Trophoblast cell (in vitro differentiated cells and primary cell): ENCODE data around the gene CUBN.

ENCODE experiments used
- DNase-seq, 2 donors: peaks; one replicate each; pipeline ENCODE4 v3.0.0-alpha.2; 2016
- H2AFZ ChIP-seq: 2 replicates; pipeline ENCODE4 v1.6.1; 2013; ENCODE audit warnings: low read length, moderate library complexity, mild to moderate bottlenecking; ENCODE audit not compliant: insufficient read depth, poor library complexity
- H2AK5ac ChIP-seq: 2 replicates; pipeline ENCODE4 v1.6.1; 2013; ENCODE audit warnings: mild to moderate bottlenecking, low read length
- H2BK120ac ChIP-seq: 2 replicates; pipeline ENCODE4 v1.6.1; 2013; ENCODE audit warnings: low read length, mild to moderate bottlenecking, moderate library complexity; ENCODE audit not compliant: insufficient read depth, poor library complexity
- H2BK12ac ChIP-seq: 2 replicates; pipeline ENCODE4 v1.6.1; 2013; ENCODE audit warnings: mild to moderate bottlenecking, low read length, moderate library complexity
- H2BK5ac ChIP-seq: 2 replicates; pipeline ENCODE4 v1.6.1; 2013; ENCODE audit warnings: low read length, low read depth, moderate library complexity, mild to moderate bottlenecking; ENCODE audit not compliant: poor library complexity
- H3K14ac ChIP-seq: 2 replicates; pipeline ENCODE4 v1.6.1; 2013; ENCODE audit warnings: mild to moderate bottlenecking, low read length
- H3K18ac ChIP-seq: 2 replicates; pipeline ENCODE4 v1.6.1; 2013; ENCODE audit warnings: mild to moderate bottlenecking, low read length
- H3K23ac ChIP-seq: 2 replicates; pipeline ENCODE4 v1.6.1; 2013; ENCODE audit warnings: low read length
- H3K27ac ChIP-seq: 2 replicates; pipeline ENCODE4 v1.5.1; 2013; ENCODE audit warnings: low read depth, mild to moderate bottlenecking, inconsistent platforms, low read length, moderate library complexity
- H3K27me3 ChIP-seq: 2 replicates; pipeline ENCODE4 v1.6.1; 2013; ENCODE audit warnings: inconsistent platforms, mild to moderate bottlenecking, low read length, moderate library complexity; ENCODE audit not compliant: insufficient read depth
- H3K36me3 ChIP-seq, 2 experiments: 1 replicate in 1 of 2; 2 replicates in 1 of 2; pipeline ENCODE4 v1.6.1; 2013; ENCODE audit warnings: low read length in 2 of 2, mild to moderate bottlenecking in 2 of 2, moderate library complexity in 1 of 2; ENCODE audit not compliant: insufficient read depth in 2 of 2, control insufficient read depth in 1 of 2
- H3K4ac ChIP-seq: 2 replicates; pipeline ENCODE4 v1.6.1; 2013; ENCODE audit warnings: low read depth, mild to moderate bottlenecking, low read length, moderate library complexity
- H3K4me1 ChIP-seq, 2 experiments: 1 replicate in 1 of 2; 2 replicates in 1 of 2; pipeline ENCODE4 v1.6.1; 2013; ENCODE audit warnings: low read length in 2 of 2, mild to moderate bottlenecking in 2 of 2, moderate library complexity in 1 of 2; ENCODE audit not compliant: insufficient read depth in 2 of 2, control insufficient read depth in 1 of 2
- H3K4me2 ChIP-seq: 2 replicates; pipeline ENCODE4 v1.6.1; 2013; ENCODE audit warnings: inconsistent platforms, mild to moderate bottlenecking, low read length, moderate library complexity
- H3K4me3 ChIP-seq: 2 replicates; pipeline ENCODE4 v1.5.1; 2013; ENCODE audit warnings: mild to moderate bottlenecking, low read depth, low read length, inconsistent platforms
- H3K79me1 ChIP-seq: one replicate; pipeline ENCODE4 v1.6.1; 2013; ENCODE audit warnings: low read length
- H3K79me2 ChIP-seq: 2 replicates; pipeline ENCODE4 v1.6.1; 2013; ENCODE audit warnings: low read length, mild to moderate bottlenecking; ENCODE audit not compliant: control insufficient read depth, insufficient read depth, poor library complexity
- H3K9ac ChIP-seq: 2 replicates; pipeline ENCODE4 v1.6.1; 2013; ENCODE audit warnings: mild to moderate bottlenecking, low read length
- H3K9me3 ChIP-seq: 2 replicates; pipeline ENCODE4 v1.6.1; 2013; ENCODE audit warnings: low read depth, mild to moderate bottlenecking, control low read depth, inconsistent platforms, low read length; ENCODE audit not compliant: insufficient read depth
- H4K12ac ChIP-seq: 2 replicates; pipeline ENCODE4 v1.6.1; 2013; ENCODE audit warnings: low read depth, mild to moderate bottlenecking, low read length, moderate library complexity
- H4K8ac ChIP-seq: 2 replicates; pipeline ENCODE4 v1.6.1; 2013; ENCODE audit warnings: low read depth, mild to moderate bottlenecking, low read length, moderate library complexity
- H4K91ac ChIP-seq: one replicate; pipeline ENCODE4 v1.6.1; 2013; ENCODE audit warnings: low read depth, mild to moderate bottlenecking, low read length, moderate library complexity
- WGBS: extraction: QIAGEN DNeasy Blood & Tissue Kit; methylation state at CpG from one replicate; pipeline ENCODE4 v1.1.7; 2013; ENCODE audit warnings: missing lambda C conversion rate; ENCODE audit not compliant: insufficient read length, insufficient coverage; ENCODE audit errors: extremely low coverage; 5-methylcytosine and 5-hydroxymethylcytosine counted together

CUBN gene

DNA sequence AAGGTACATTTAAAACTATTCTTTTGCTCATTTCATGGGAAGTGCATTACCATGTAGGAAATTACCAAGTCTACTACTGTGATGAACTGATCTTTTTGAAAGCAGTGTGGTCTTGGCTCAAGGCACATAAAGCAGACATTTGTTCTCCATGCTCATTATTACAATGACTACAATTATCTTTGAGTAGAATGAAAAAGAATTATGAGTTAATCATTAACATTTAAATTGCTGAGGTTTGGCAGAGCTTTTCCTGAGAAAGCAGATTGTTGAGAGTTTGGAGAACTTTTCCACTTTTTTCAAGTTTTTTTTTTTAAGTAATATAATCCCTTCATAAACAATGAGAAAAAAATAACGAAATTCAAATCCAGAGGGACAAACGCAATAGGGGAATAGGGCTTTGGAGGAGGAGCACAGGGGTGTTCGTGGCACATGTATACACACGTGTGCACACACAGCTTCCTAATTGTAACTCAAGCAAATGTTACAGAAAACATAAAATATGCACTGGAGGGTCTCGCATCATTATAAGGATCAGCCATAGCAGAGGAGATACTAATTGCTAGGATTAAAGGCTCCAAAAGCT, 8.9 kb upstream of the CUBN start:
- Histone ChIP-seq H2AFZ (no peak overlapping the region), H3K4me1 (no peaks in the 10 kb centered on the region), H3K79me1 (no peaks in the 10 kb centered on the region), H2BK120ac (no peak overlapping the region), H2AK5ac (no peak overlapping the region), H3K4me3 (no peak overlapping the region), H3K27ac (no peak overlapping the region), H4K91ac (no peak overlapping the region), H3K4me2 (no peak overlapping the region), H3K36me3 (no peaks in the 10 kb centered on the region), H3K9ac (no peak overlapping the region), H3K14ac (no peak overlapping the region), H3K4ac (no peak overlapping the region), H2BK5ac (no peak overlapping the region), H3K79me2 (no peaks in the 10 kb centered on the region), H3K23ac (no peak overlapping the region), H3K18ac (no peak overlapping the region), H4K12ac (no peak overlapping the region), H3K9me3 (no peaks in the 10 kb centered on the region), H4K8ac (no peak overlapping the region), H2BK12ac (no peak overlapping the region), H3K27me3 (no peaks in the 10 kb centered on the region)
- whole genome bisulfite sequencing, result no CpG with 5 or more reads among the region's 5 CpGs
- no peak for DNase-seq

DNA sequence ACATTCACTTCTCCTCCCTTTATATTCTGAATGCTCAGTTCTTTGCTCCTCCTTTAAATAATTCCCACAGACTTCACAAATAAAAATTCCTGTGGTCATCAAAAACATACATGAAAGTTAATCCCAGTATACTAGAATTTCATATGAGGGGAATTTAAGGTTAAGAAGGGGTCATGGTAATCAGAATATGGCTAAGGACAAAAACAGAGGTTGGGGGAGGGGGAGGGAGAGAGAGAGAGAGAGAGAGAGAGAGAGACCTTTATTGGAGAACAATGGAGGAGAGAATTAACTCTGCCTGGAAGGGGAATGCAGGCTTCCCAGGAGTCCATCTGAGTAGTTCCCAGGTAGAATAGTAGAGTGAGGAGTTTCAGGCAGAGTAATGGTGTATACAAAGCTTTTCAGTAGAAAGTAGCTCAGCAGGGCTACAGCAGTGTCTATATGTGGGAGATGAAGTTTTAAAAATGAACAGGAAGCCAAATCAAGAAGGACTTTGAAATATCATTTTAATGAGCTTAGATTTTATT, 5.2 kb upstream of the CUBN start:
- Histone ChIP-seq H3K23ac (no peak overlapping the region), H3K4me2 (no peak overlapping the region), H2BK5ac (no peak overlapping the region), H2AK5ac (no peak overlapping the region), H2BK120ac (no peak overlapping the region), H3K36me3 (no peaks in the 10 kb centered on the region), H3K14ac (no peak overlapping the region), H3K4me3 (no peak overlapping the region), H3K9me3 (no peaks in the 10 kb centered on the region), H4K12ac (no peak overlapping the region), H2AFZ (no peak overlapping the region), H3K27ac (no peak overlapping the region), H4K91ac (no peak overlapping the region), H3K18ac (no peak overlapping the region), H3K4me1 (no peaks in the 10 kb centered on the region), H3K79me2 (no peaks in the 10 kb centered on the region), H3K27me3 (no peaks in the 10 kb centered on the region), H2BK12ac (no peak overlapping the region), H3K9ac (no peak overlapping the region), H4K8ac (no peak overlapping the region), H3K4ac (no peak overlapping the region), H3K79me1 (no peaks in the 10 kb centered on the region)
- no peak for DNase-seq

DNA sequence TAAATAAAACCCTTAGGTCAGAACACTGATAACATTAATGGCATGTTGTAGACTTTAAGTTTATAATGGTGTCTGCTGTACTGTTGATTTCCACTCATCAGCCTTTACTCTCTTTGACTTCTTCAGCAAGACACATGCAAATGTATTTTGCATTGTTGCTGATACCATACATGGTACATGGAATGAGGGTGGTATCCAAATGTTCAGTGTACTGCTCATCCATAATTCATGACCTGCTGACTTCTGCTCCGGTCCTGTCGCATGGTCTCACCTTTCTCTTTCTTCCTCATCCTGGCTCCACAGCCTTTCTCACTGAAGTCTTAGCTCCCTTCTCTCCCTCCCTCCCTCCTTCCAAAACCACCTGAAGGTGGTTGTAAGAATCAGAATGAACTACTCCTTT, 4.7 kb upstream of the CUBN start:
- Histone ChIP-seq H2BK12ac (no peak overlapping the region), H3K4me1 (no peaks in the 10 kb centered on the region), H3K79me1 (no peaks in the 10 kb centered on the region), H4K12ac (no peak overlapping the region), H2BK120ac (no peak overlapping the region), H4K91ac (no peak overlapping the region), H2BK5ac (no peak overlapping the region), H2AK5ac (no peak overlapping the region), H4K8ac (no peak overlapping the region), H3K27ac (no peak overlapping the region), H3K18ac (no peak overlapping the region), H2AFZ (no peak overlapping the region), H3K9ac (no peak overlapping the region), H3K79me2 (no peaks in the 10 kb centered on the region), H3K4me3 (no peak overlapping the region), H3K36me3 (no peaks in the 10 kb centered on the region), H3K27me3 (no peaks in the 10 kb centered on the region), H3K23ac (no peak overlapping the region), H3K4ac (no peak overlapping the region), H3K4me2 (no peak overlapping the region), H3K14ac (no peak overlapping the region), H3K9me3 (no peaks in the 10 kb centered on the region)
- no peak for DNase-seq
- WGBS, result no CpG with 5 or more reads among the region's 2 CpGs

DNA sequence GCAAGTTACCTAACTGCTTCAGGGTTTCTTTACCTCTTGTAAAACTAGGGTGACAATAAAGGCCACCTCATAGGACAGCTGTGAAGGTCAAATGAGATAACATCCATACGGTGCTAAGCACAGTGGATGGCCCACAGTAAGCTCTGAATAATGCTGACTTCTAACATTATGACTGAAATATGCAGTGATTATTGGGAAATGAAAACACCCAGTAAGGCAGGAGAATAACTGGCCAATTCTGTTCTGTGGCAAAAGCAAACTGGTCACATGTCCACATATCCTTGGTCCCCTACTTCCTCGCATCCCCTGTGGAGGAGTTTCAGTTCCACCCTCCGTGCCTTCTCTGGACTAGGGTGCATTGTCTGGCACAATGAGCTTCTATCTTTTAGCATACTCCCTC, 1.4 kb downstream of the CUBN start:
- Histone ChIP-seq H3K18ac (no peak overlapping the region), H2AK5ac (no peak overlapping the region), H3K9me3 (no peaks in the 10 kb centered on the region), H3K4ac (no peak overlapping the region), H2BK12ac (no peak overlapping the region), H3K4me3 (no peak overlapping the region), H2BK120ac (no peak overlapping the region), H2AFZ (no peak overlapping the region), H4K91ac (no peak overlapping the region), H3K4me2 (no peak overlapping the region), H3K27ac (no peak overlapping the region), H3K27me3 (no peaks in the 10 kb centered on the region), H3K14ac (no peak overlapping the region), H3K23ac (no peak overlapping the region), H3K36me3 (no peaks in the 10 kb centered on the region), H3K79me2 (no peaks in the 10 kb centered on the region), H4K8ac (no peak overlapping the region), H3K79me1 (no peaks in the 10 kb centered on the region), H3K4me1 (peaks cover 2% of the 10 kb centered on the region in 2 experiments), H4K12ac (no peak overlapping the region), H2BK5ac (no peak overlapping the region), H3K9ac (no peak overlapping the region)
- no peak for DNase-seq
- no CpG with 5 or more reads among the region's 3 CpGs for WGBS
